Spleen (tissue), 7 donors: Measurements from ENCODE around the gene CCND2.

Experiments used
- CTCF ChIP-seq, 11 experiments: fragments of 200-600 bp in 7 of 11; fragments of 450-650 bp in 4 of 11; sonication (generic) in 4 of 11; IDR thresholded peaks in 8 of 11; conservative IDR thresholded peaks in 3 of 11; 1 replicate in 7 of 11; 2 replicates in 4 of 11; pipeline versions ENCODE4 v1.4.0 to v1.8.0; 2016 to 2021; ENCODE audit warnings: antibody characterized with exemption in 11 of 11, inconsistent platforms in 4 of 11, mild to moderate bottlenecking in 1 of 11
- POLR2A ChIP-seq, 3 donors: fragments of 450-650 bp; IDR thresholded peaks; one replicate each; pipeline ENCODE4 v1.5.1; 2017; ENCODE audit warnings: antibody characterized with exemption in 3 of 3, mild to moderate bottlenecking in 1 of 3
- donor health status: DM: no; HTN: no; CAD: no; lungs with moderate emphysema.
- donor health status: DM: no; HTN: no; CAD: no.
- donor health status: DM: no; HTN: no; CAD: no.

- TF ChIP-seq CTCF (IDR thresholded peaks at IDR 0.05 in 8 of 11, conservative IDR thresholded peaks at IDR 0.05 in 3 of 11) (peak in 9 of 11 experiments; percentile 26 to 68 (median 51)), POLR2A (IDR thresholded peaks at IDR 0.05) (no peak)
These were observed 34.2 kb downstream of the CCND2 start for GRCh38 chr12:4307593-4308333.
